Mesenchymal stem cell (in vitro differentiated cells and primary cell): ENCODE results near the gene FAM117B.
A peak's percentile ranks its signal among the peaks of the same experiment; 100 is the strongest.

ENCODE experiments used
- DNase-seq: peaks from one replicate; pipeline ENCODE4 v3.0.0-alpha.2; 2013
- H2AFZ ChIP-seq: one replicate; pipeline ENCODE4 v1.6.1; 2013; ENCODE audit warnings: low read depth, mild to moderate bottlenecking, control low read depth, inconsistent platforms, low read length, moderate library complexity
- H2AK5ac ChIP-seq: 2 replicates; pipeline ENCODE4 v1.6.1; 2013; ENCODE audit warnings: low read length, moderate library complexity, mild to moderate bottlenecking, inconsistent platforms; ENCODE audit not compliant: severe bottlenecking
- H2BK120ac ChIP-seq: one replicate; pipeline ENCODE4 v1.6.1; 2013; ENCODE audit warnings: low read depth, mild to moderate bottlenecking, inconsistent platforms, low read length, moderate library complexity
- H2BK12ac ChIP-seq, 2 experiments: one replicate each; pipeline ENCODE4 v1.6.1; 2013; ENCODE audit warnings: inconsistent platforms in 2 of 2, low read length in 2 of 2, mild to moderate bottlenecking in 2 of 2, moderate library complexity in 2 of 2, control low read depth in 1 of 2
- H2BK15ac ChIP-seq: one replicate; pipeline ENCODE4 v1.6.1; 2013; ENCODE audit warnings: mild to moderate bottlenecking, low read depth, inconsistent platforms; ENCODE audit not compliant: poor library complexity, severe bottlenecking
- H2BK5ac ChIP-seq: 2 replicates; pipeline ENCODE4 v1.6.1; 2013; ENCODE audit warnings: low read depth, mild to moderate bottlenecking, low read length, control low read depth, inconsistent platforms; ENCODE audit not compliant: poor library complexity, severe bottlenecking
- H3K14ac ChIP-seq, 2 experiments: one replicate each; pipeline ENCODE4 v1.6.1; 2013; ENCODE audit warnings: inconsistent platforms in 2 of 2, low read length in 2 of 2, control low read depth in 1 of 2, mild to moderate bottlenecking in 1 of 2, moderate library complexity in 1 of 2
- H3K18ac ChIP-seq, 2 experiments: one replicate each; pipeline ENCODE4 v1.6.1; 2013; ENCODE audit warnings: inconsistent platforms in 2 of 2, low read length in 2 of 2, control low read depth in 1 of 2, low read depth in 1 of 2, mild to moderate bottlenecking in 1 of 2
- H3K23ac ChIP-seq, 2 experiments: one replicate each; pipeline ENCODE4 v1.6.1; 2013; ENCODE audit warnings: inconsistent platforms in 2 of 2, low read length in 2 of 2, mild to moderate bottlenecking in 2 of 2, moderate library complexity in 2 of 2, control low read depth in 1 of 2
- H3K27ac ChIP-seq: 2 replicates; pipeline ENCODE4 v1.5.1; 2013; ENCODE audit warnings: mild to moderate bottlenecking, moderate library complexity, low read length, control low read depth, inconsistent platforms; ENCODE audit not compliant: poor library complexity, severe bottlenecking
- H3K27me3 ChIP-seq, 2 experiments: 2 replicates each; pipeline versions ENCODE4 v1.6.1 to v1.7.0; 2013; ENCODE audit warnings: low read length in 2 of 2, mild to moderate bottlenecking in 2 of 2, moderate library complexity in 2 of 2, control low read depth in 1 of 2, inconsistent platforms in 1 of 2; ENCODE audit not compliant: control insufficient read depth in 1 of 2, insufficient read depth in 1 of 2
- H3K36me3 ChIP-seq, 2 experiments: 2 replicates each; pipeline versions ENCODE4 v1.6.1 to v1.7.0; 2013; ENCODE audit warnings: low read length in 2 of 2, control low read depth in 1 of 2, inconsistent platforms in 1 of 2, low read depth in 1 of 2, mild to moderate bottlenecking in 1 of 2; ENCODE audit not compliant: insufficient read depth in 2 of 2, control insufficient read depth in 1 of 2
- H3K4ac ChIP-seq, 2 experiments: one replicate each; pipeline ENCODE4 v1.6.1; 2013; ENCODE audit warnings: inconsistent platforms in 2 of 2, low read length in 2 of 2, mild to moderate bottlenecking in 2 of 2, moderate library complexity in 2 of 2, control low read depth in 1 of 2, low read depth in 1 of 2
- H3K4me1 ChIP-seq: 2 replicates; pipeline ENCODE4 v1.6.1; 2013; ENCODE audit warnings: low read depth, low read length, control low read depth; ENCODE audit not compliant: control insufficient read depth, insufficient read depth
- H3K4me2 ChIP-seq: 2 replicates; pipeline ENCODE4 v1.6.1; 2013; ENCODE audit warnings: low read length, mild to moderate bottlenecking, inconsistent platforms; ENCODE audit not compliant: poor library complexity, severe bottlenecking
- H3K4me3 ChIP-seq, 2 experiments: 2 replicates each; pipeline versions ENCODE4 v1.5.1 to v1.7.0; 2013; ENCODE audit warnings: low read length in 2 of 2, mild to moderate bottlenecking in 2 of 2, control low read depth in 1 of 2, low read depth in 1 of 2; ENCODE audit not compliant: insufficient read depth in 1 of 2
- H3K79me1 ChIP-seq: replicated peaks from 2 replicates; pipeline ENCODE4 v1.6.1; 2013; ENCODE audit warnings: mild to moderate bottlenecking, control low read depth, low read length, inconsistent platforms; ENCODE audit not compliant: poor library complexity, severe bottlenecking
- H3K9ac ChIP-seq: 2 replicates; pipeline ENCODE4 v1.7.0; 2013; ENCODE audit warnings: mild to moderate bottlenecking, low read length, moderate library complexity
- H3K9me3 ChIP-seq: 2 replicates; pipeline ENCODE4 v1.7.0; 2013; ENCODE audit warnings: mild to moderate bottlenecking, low read length; ENCODE audit not compliant: control insufficient read depth
- H4K8ac ChIP-seq: one replicate; pipeline ENCODE4 v1.6.1; 2013; ENCODE audit warnings: inconsistent platforms, mild to moderate bottlenecking, low read length, moderate library complexity
- H4K91ac ChIP-seq: one replicate; pipeline ENCODE4 v1.6.1; 2013; ENCODE audit warnings: mild to moderate bottlenecking, low read length, inconsistent platforms
- WGBS: methylation state at CpG from one replicate; pipeline ENCODE4 v1.1.7; 2013; ENCODE audit warnings: mixed read lengths; 5-methylcytosine and 5-hydroxymethylcytosine counted together

Gene FAM117B

DNA sequence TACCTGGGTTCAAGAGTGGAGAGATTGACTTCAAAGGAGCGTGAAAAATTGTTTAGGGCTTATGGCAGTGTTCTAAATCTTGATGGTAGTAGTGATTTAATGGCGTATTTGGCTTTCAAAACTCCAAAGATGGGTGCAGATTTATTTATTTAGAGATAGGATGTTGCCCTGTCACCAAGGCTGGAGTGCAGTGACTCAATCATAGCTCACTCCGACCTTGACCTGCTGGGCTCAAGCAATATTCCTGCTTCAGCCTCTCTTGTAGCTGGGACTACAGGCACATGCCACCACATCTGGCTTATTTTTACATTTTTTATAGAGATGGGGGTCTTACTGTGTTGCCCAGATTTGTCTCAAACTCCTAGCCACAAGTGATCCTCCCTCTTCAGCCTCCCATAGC lies 52.5 kb downstream of the FAM117B start:
- no peak overlapping the region for H2BK12ac ChIP-seq
- H3K9ac ChIP-seq, result no peak overlapping the region
- peaks cover 17% of the 10 kb centered on the region for H3K9me3 ChIP-seq
- H4K91ac ChIP-seq, result no peak overlapping the region
- no peak overlapping the region for H3K23ac ChIP-seq
- peaks cover 2% of the 10 kb centered on the region for H3K4me1 ChIP-seq
- no peak overlapping the region for H2BK5ac ChIP-seq
- peak; percentile 24 for DNase-seq
- H2AK5ac ChIP-seq, result no peak overlapping the region
- H3K18ac ChIP-seq, result peak overlapping the region in 1 of 2 experiments; percentile 23
- H3K79me1 ChIP-seq, result peaks cover 16% of the 10 kb centered on the region
- H3K27me3 ChIP-seq, result no peaks in the 10 kb centered on the region
- H3K14ac ChIP-seq, result no peak overlapping the region
- H4K8ac ChIP-seq, result no peak overlapping the region
- H2BK15ac ChIP-seq, result no peak overlapping the region
- no peak overlapping the region for H3K4me2 ChIP-seq
- H3K4me3 ChIP-seq, result no peak overlapping the region
- 67% methylated on average over 2 of the region's 3 CpGs for WGBS
- H3K36me3 ChIP-seq, result no peaks in the 10 kb centered on the region
- no peak overlapping the region for H2BK120ac ChIP-seq
- no peak overlapping the region for H2AFZ ChIP-seq
- no peak overlapping the region for H3K4ac ChIP-seq
- no peak overlapping the region for H3K27ac ChIP-seq

DNA sequence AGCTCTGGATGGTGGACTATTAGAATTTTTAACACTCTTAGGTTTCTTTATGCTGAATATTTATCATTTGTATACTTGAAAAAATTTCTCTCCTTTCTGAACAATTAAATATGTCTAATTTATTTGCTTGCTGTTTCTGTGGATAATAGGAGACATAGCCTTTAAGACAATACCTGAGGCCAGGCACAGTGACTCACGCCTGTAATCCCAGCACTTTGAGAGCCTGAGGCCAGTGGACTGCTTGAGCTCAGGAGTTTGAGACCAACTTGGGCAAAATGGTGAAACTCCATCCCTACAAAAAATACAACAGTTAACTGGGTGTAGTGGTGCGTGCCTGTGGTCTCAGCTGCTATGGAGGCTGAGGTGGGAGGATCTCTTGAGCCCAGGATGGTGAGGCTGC lies 54.7 kb downstream of the FAM117B start:
- Histone ChIP-seq H3K18ac (no peak overlapping the region), H3K4me1 (peaks cover 5% of the 10 kb centered on the region), H3K4me3 (no peak overlapping the region), H2AFZ (no peak overlapping the region), H4K8ac (no peak overlapping the region), H3K27ac (no peak overlapping the region), H3K9ac (no peak overlapping the region), H3K9me3 (peaks cover under 1% of the 10 kb centered on the region), H2BK12ac (no peak overlapping the region), H4K91ac (no peak overlapping the region), H2BK15ac (no peak overlapping the region), H2BK120ac (no peak overlapping the region), H3K36me3 (no peaks in the 10 kb centered on the region), H3K23ac (no peak overlapping the region), H3K27me3 (no peaks in the 10 kb centered on the region), H3K79me1 (peaks cover 16% of the 10 kb centered on the region), H3K14ac (no peak overlapping the region), H3K4ac (no peak overlapping the region), H2BK5ac (no peak overlapping the region), H2AK5ac (no peak overlapping the region), H3K4me2 (no peak overlapping the region)
- DNase-seq, result no peak
- WGBS, result 98% methylated on average over 2 of the region's 2 CpGs

DNA sequence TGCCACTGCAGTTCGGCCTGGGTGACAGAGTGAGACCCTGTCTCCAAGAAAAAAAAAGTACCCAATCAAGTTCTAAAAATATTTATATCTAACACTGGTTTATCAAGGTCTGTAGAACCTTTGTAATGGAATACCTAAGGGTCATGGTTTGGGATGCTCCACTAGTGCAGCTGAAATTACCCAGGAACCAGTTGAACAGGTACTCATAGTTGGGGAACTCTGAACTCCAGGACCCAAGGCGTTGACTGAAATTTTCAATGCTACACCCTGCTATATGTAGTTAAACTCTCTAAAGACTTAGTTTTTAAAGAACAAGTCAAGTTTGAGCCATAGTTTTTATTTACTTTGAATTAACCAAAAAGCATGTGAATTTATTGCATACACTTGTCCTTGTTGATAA lies 55.1 kb downstream of the FAM117B start:
- Histone ChIP-seq H3K4me3 (no peak overlapping the region), H3K4me2 (no peak overlapping the region), H2AK5ac (no peak overlapping the region), H2BK5ac (no peak overlapping the region), H3K36me3 (no peaks in the 10 kb centered on the region), H2BK15ac (no peak overlapping the region), H2AFZ (no peak overlapping the region), H3K27me3 (no peaks in the 10 kb centered on the region), H3K9ac (no peak overlapping the region), H2BK120ac (no peak overlapping the region), H3K4me1 (peaks cover 5% of the 10 kb centered on the region), H3K9me3 (no peaks in the 10 kb centered on the region), H3K23ac (no peak overlapping the region), H2BK12ac (no peak overlapping the region), H3K79me1 (peaks cover 16% of the 10 kb centered on the region), H4K91ac (no peak overlapping the region), H3K18ac (no peak overlapping the region), H3K14ac (no peak overlapping the region), H3K4ac (no peak overlapping the region), H3K27ac (no peak overlapping the region), H4K8ac (no peak overlapping the region)
- DNase-seq, result no peak
- no CpG with 5 or more reads among the region's 2 CpGs for WGBS

DNA sequence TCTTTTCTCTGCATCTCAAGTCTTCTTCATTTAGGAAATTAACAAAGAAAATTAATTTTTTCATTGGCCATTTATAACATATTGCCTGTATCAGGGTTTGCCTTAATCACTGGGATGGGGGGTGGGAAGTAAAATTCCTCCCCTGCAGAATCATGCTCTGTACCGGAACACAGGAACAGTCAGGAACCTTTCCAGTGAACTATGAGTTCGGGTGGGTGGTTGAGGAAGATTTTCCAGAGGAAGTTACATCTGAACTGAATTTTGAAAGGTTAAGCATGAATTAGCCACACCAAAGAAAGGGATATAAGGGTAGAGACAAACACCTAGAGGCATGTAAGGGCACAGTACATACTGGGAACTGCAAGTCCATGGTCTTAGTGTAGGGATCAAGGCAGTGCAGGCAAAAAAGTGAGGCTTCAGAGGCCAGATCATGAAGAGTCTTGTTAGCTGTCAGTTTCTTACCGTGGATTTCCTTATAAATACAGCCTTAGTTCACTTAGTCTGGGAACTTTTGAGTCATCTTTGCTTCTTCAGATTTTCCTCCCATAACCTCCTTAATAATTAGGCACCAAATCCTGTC lies 55.6 kb downstream of the FAM117B start:
- Histone ChIP-seq H3K14ac (no peak overlapping the region), H4K8ac (no peak overlapping the region), H2BK15ac (no peak overlapping the region), H2BK120ac (no peak overlapping the region), H3K79me1 (peaks cover 16% of the 10 kb centered on the region), H3K18ac (no peak overlapping the region), H2AK5ac (no peak overlapping the region), H2AFZ (no peak overlapping the region), H4K91ac (no peak overlapping the region), H3K36me3 (no peaks in the 10 kb centered on the region), H2BK12ac (no peak overlapping the region), H3K9ac (peak overlapping the region; percentile 13), H3K27me3 (no peaks in the 10 kb centered on the region), H3K23ac (no peak overlapping the region), H3K4me2 (no peak overlapping the region), H3K4me1 (peaks cover 5% of the 10 kb centered on the region), H2BK5ac (no peak overlapping the region), H3K4me3 (no peak overlapping the region), H3K4ac (no peak overlapping the region), H3K27ac (no peak overlapping the region), H3K9me3 (no peaks in the 10 kb centered on the region)
- 95% methylated on average over 3 of the region's 3 CpGs for WGBS
- DNase-seq, result peak; percentile 35
